Thyroid gland (tissue), 4 donors: ENCODE measurements around the gene SGSH. TPM values are rescaled to one million over a fixed set of nuclear protein-coding genes. Genes with fewer than 3 reads are reported as not detected.

Source experiments
- DNase-seq, 2 donors: peaks; one replicate each; pipeline ENCODE4 v3.0.0-alpha.2; 2019
- H3K27ac ChIP-seq, 3 donors: fragments of 200-600 bp; sonication (generic); 1 replicate in 2 of 3; 2 replicates in 1 of 3; pipeline ENCODE4 v1.5.1; 2016 to 2019; ENCODE audit warnings: mild to moderate bottlenecking in 1 of 3, moderate library complexity in 1 of 3
- H3K27me3 ChIP-seq: fragments of 200-600 bp; sonication (generic); one replicate; pipeline ENCODE4 v1.5.1; 2019
- H3K36me3 ChIP-seq, 2 donors: fragments of 200-600 bp; sonication (generic); one replicate each; pipeline ENCODE4 v1.5.1; 2016 to 2019
- H3K4me1 ChIP-seq, 2 donors: fragments of 200-600 bp; sonication (generic); one replicate each; pipeline ENCODE4 v1.5.1; 2017 to 2019
- H3K4me3 ChIP-seq, 3 donors: fragments of 200-600 bp; sonication (generic); replicated peaks in 1 of 3; 1 replicate in 2 of 3; 2 replicates in 1 of 3; pipeline ENCODE4 v1.5.1; 2016; ENCODE audit warnings: mild to moderate bottlenecking in 1 of 3
- H3K9me3 ChIP-seq: fragments of 200-600 bp; sonication (generic); one replicate; pipeline ENCODE4 v1.5.1; 2017
- POLR2A ChIP-seq, 2 donors: fragments of 450-650 bp; IDR thresholded peaks; one replicate each; pipeline ENCODE4 v1.6.1; 2017; ENCODE audit warnings: antibody characterized with exemption in 2 of 2, mild to moderate bottlenecking in 2 of 2, moderate library complexity in 1 of 2
- WGBS, 2 donors: methylation state at CpG; one replicate each; pipeline ENCODE4 v1.1.5; 2017; 5-methylcytosine and 5-hydroxymethylcytosine counted together
- intact Hi-C: fragments of 100-400 bp; cut with DNase I; formaldehyde crosslinking; loops from one replicate; pipeline ENCODE4 v1.15.1; 2023
- total RNA-seq, 4 donors: library from RNA; depleted of rRNA; stranded (reverse); fragments of >200 nt; gene quantifications; one replicate each; pipeline ENCODE4 v1.2.3, GENCODE V29; 2016
- TF ChIP-seq, protein P1 (sequence below), 6 experiments: fragments of 200-600 bp in 3 of 6; fragments of 450-650 bp in 3 of 6; sonication (generic) in 3 of 6; IDR thresholded peaks; one replicate each; pipeline ENCODE4 v1.5.1; 2016 to 2019; ENCODE audit warnings: antibody characterized with exemption in 6 of 6, mild to moderate bottlenecking in 2 of 6, inconsistent platforms in 1 of 6, moderate library complexity in 1 of 6

Gene SGSH
- total RNA-seq, 4 donors from 2014 or later: 31.8 to 48.5 (median 38.2) TPM

DNA sequence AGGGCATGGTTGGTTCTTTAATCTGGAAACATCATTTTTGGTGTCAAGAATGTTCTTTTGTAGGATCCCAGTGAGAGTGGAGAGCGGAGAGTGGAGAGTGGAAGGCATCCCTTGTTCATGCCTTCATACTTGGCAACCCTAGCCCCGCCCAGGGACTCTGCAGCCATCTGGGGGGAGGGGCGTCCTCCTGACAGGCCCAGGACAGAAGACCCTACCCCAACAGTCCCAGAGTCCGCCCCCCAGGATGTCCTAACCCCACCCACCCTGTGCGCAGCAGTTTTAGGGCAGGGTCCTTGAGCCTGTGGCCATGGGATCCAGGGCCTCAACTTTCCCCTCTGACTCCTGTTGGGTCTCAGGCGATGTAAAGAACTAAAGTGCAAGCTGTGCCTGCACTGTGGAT lies 4.5 kb upstream of the SGSH start:
- Histone ChIP-seq H3K4me1 (peaks cover 14 to 16% of the 10 kb centered on the region in 2 donors), H3K9me3 (no peaks in the 10 kb centered on the region), H3K27ac (no peak overlapping the region), H3K4me3 (no peak overlapping the region), H3K36me3 (peaks cover 11 to 13% of the 10 kb centered on the region in 2 donors), H3K27me3 (no peaks in the 10 kb centered on the region)
- 91 to 97% methylated on average over 6 of the region's 6 CpGs for WGBS, 2 donors
- intact Hi-C loops: loop anchor here (5.0 kb wide), 1 partner anchor 38 kb away; the partner anchor contains the start of gene RNF213
- no peak for DNase-seq
- TF ChIP-seq POLR2A (IDR thresholded peaks at IDR 0.05): no peak
- TF ChIP-seq, protein P1, sequence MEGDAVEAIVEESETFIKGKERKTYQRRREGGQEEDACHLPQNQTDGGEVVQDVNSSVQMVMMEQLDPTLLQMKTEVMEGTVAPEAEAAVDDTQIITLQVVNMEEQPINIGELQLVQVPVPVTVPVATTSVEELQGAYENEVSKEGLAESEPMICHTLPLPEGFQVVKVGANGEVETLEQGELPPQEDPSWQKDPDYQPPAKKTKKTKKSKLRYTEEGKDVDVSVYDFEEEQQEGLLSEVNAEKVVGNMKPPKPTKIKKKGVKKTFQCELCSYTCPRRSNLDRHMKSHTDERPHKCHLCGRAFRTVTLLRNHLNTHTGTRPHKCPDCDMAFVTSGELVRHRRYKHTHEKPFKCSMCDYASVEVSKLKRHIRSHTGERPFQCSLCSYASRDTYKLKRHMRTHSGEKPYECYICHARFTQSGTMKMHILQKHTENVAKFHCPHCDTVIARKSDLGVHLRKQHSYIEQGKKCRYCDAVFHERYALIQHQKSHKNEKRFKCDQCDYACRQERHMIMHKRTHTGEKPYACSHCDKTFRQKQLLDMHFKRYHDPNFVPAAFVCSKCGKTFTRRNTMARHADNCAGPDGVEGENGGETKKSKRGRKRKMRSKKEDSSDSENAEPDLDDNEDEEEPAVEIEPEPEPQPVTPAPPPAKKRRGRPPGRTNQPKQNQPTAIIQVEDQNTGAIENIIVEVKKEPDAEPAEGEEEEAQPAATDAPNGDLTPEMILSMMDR (IDR thresholded peaks at IDR 0.05): no peak

DNA sequence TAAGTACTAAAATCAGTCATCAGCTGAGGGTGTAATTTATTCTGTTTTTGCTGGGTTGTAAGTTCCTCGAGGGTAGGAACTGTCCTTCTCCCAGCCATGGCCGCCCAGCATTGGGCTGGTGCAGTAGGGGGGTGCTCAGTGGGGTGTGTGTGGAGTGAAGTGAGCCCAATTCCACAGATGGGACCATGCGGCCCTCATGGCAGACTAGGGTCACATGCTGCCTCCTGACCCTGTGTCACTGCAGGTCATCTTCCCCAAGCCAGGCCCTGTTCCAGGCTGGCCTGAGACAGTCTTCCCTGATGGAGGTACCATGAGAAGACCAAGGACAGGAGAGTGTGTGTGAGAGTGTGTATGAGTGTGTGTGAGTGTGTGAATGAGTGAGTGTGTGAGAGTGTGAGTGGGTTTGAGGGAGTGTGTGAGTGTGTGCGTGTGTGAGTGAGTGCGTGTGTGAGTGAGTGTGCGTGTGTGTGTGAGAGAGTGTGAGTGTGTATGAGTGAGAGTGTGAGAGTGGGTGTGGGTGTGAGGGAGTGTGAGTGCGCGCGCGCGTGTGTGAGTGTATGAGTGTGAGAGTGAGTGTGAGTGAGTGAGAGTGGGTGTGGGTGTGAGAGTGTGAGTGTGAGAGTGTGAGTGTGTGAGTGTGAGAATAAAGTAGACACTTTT lies 3.8 kb upstream of the SGSH start:
- no peak for DNase-seq

GRCh38 chr17:80223142-80223815 lies 3.1 kb upstream of the SGSH start:
- WGBS, 2 donors: 94 to 97% methylated on average over 18 of the region's 18 CpGs
- Histone ChIP-seq H3K36me3 (peaks cover 8 to 11% of the 10 kb centered on the region in 2 donors), H3K4me3 (no peak overlapping the region), H3K27me3 (no peaks in the 10 kb centered on the region), H3K4me1 (peaks cover 18 to 21% of the 10 kb centered on the region in 2 donors), H3K27ac (no peak overlapping the region), H3K9me3 (no peaks in the 10 kb centered on the region)
- intact Hi-C loops: loop anchor here (5.0 kb wide), 1 partner anchor 39 kb away; the partner anchor contains the start of gene RNF213
- TF ChIP-seq, protein P1 (IDR thresholded peaks at IDR 0.05): no peak
- TF ChIP-seq POLR2A (IDR thresholded peaks at IDR 0.05): no peak
- DNase-seq: no peak

More for the DNA sequence above, 3.8 kb upstream of the SGSH start:
- TF ChIP-seq POLR2A (IDR thresholded peaks at IDR 0.05): no peak
- TF ChIP-seq, protein P1 (IDR thresholded peaks at IDR 0.05): no peak
- Histone ChIP-seq H3K36me3 (peaks cover 11 to 13% of the 10 kb centered on the region in 2 donors), H3K27ac (no peak overlapping the region), H3K4me1 (peaks cover 18 to 21% of the 10 kb centered on the region in 2 donors), H3K4me3 (no peak overlapping the region), H3K27me3 (no peaks in the 10 kb centered on the region), H3K9me3 (no peaks in the 10 kb centered on the region)
- intact Hi-C loops: loop anchor here (5.0 kb wide), 1 partner anchor 38 kb away; the partner anchor contains the start of gene RNF213
- 95 to 96% methylated on average over 11 of the region's 11 CpGs for WGBS, 2 donors

DNA sequence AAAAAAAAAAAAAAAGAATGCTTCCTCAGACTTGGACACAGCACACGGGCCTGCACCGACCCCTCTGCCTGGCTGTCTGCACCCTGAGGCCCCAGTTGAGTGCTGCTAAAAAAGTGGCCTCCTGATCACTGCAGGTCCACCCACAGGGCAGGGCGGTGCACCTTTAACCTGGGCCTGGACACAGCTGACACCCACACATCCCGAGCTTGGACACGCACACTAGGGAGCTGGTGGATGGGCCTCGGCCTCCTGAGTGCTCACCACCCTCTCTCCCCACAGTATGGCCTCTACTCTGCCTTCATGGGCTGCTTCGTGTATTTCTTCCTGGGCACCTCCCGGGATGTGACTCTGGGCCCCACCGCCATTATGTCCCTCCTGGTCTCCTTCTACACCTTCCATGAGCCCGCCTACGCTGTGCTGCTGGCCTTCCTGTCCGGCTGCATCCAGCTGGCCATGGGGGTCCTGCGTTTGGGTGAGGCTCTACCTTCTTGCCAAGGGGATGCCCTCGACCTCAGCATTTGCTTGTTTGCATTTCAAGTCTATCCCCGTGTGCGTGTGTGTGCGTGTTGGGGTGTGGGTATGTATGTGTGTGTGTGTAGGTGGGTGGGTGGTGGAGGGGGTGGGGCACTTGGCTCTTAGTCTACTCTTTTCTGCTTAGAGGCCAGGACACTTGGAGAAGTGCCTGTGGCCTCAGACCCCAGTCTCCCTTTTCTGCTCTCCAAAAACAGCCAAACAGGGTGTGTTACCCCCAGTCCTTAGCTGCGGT lies 2.4 kb upstream of the SGSH start:
- intact Hi-C loops: loop anchor here (5.0 kb wide), 1 partner anchor 40 kb away; the partner anchor contains the start of gene RNF213
- no peak overlapping the region for H3K27ac ChIP-seq
- H3K36me3 ChIP-seq: peaks cover 3 to 5% of the 10 kb centered on the region in 2 donors
- peaks cover 18 to 21% of the 10 kb centered on the region in 2 donors for H3K4me1 ChIP-seq
- TF ChIP-seq POLR2A (IDR thresholded peaks at IDR 0.05): no peak
- TF ChIP-seq, protein P1 (IDR thresholded peaks at IDR 0.05): no peak
- no peaks in the 10 kb centered on the region for H3K9me3 ChIP-seq
- WGBS, 2 donors: 91 to 93% methylated on average over 17 to 18 of the region's 18 CpGs
- H3K4me3 ChIP-seq: no peak overlapping the region
- H3K27me3 ChIP-seq: no peaks in the 10 kb centered on the region
- DNase-seq: no peak
